OCI-M1 (cell line): ENCODE results near the gene SLC8A2.
"Not testable (repeated sequence)": the region's sequence is repeated elsewhere in the genome, so short reads cannot be mapped to it uniquely, and the experiment has no call there.

Source experiments
- DNase-seq: peaks from one replicate; lab custom pipeline; 2025; lab: John Stamatoyannopoulos, UW

SLC8A2 gene

GRCh38 chr19:47411696-47412095, 60.0 kb downstream of the SLC8A2 start:
- DNase-seq: not testable (repeated sequence)

DNA sequence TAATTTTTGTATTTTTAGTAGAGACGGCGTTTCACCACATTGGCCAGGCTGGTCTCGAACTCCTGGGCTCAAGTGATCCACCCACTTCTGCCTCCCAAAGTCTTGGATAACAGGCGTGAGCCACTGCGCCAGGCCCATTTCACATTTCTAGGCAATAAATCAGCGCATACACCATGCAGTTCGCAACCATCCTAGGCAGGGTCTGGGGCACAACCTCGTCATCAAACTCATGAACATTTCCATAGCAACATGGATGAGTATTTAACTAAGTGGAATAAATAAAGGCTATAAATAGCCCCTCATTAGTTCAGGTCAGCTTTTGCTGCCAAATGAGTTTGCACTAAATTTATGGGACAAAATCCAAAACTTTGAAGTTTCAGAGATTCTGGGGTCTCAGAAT, 60.6 kb downstream of the SLC8A2 start:
- DNase-seq: no peak

- DNase-seq: no peak
These were observed 63.3 kb downstream of the SLC8A2 start for GRCh38 chr19:47408156-47408938.

DNA sequence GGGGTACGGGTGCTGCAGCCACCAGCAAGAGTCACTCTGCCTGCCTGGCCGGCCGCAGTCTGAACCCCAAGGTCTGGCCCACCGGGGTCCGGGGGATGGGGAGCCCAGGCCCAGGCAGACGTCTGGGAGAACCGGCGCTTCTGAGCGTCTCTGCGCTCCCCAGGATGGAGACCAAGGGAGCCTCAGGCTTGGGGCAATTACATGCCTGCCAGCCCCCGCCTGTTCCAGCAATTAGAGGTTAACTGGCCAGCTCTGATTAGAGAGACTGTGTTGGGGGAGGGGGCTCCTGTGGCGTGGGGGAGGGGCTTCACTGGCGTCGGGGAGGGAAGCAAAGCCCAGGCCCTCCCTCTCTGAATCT, 64.3 kb downstream of the SLC8A2 start:
- no peak for DNase-seq

GRCh38 chr19:47406711-47407416, 64.8 kb downstream of the SLC8A2 start:
- peak; percentile 61 for DNase-seq

DNA sequence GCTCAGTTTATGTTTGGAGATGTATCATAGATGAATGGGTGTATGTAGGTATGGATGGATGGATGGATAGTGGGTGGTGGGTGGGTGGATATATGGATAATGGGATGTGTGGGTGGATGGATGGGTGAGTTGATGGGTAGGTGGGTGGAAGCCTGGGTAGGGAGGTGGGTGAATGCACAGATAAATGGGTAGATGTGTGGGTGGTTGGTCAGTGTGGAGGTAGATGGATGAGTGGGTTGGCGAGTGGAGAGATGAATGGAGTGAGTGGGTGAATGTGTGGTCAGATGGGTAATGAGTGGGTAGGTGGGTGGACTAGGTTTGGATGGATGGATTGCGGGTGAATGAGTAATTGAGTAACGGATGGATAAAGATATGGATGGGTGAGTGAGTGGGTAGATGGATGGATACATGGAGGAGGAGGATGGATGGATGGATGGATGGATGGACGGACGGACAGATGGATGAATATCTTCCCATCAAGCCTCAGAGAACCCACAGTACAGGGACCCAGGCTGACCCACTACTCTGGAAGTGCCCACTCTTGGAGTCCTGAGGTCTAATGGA, 65.8 kb downstream of the SLC8A2 start:
- no peak for DNase-seq

GRCh38 chr19:47405197-47405550, 66.5 kb downstream of the SLC8A2 start:
- no peak for DNase-seq

GRCh38 chr19:47404334-47405196, 67.1 kb downstream of the SLC8A2 start:
- no peak for DNase-seq

DNA sequence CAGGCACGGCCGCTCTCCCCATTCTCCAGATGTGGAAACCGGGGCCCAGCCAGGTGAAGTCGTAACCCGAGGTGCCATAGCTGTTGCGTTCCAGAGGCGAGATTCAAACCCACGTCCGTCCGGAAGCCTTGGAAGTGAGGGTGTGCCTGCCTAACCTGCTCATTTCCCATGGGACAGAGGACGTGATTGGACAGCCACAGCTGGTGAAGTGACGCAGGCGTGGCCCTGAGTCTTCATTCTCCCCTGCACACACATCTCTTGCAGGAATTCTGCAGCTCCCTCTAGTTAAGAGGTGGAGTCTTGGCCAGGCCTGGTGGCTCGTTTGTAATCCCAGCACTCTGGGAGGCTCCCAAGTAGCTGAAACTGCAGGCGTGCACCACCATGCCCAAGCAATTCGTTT, 69.2 kb downstream of the SLC8A2 start:
- DNase-seq: no peak

DNA sequence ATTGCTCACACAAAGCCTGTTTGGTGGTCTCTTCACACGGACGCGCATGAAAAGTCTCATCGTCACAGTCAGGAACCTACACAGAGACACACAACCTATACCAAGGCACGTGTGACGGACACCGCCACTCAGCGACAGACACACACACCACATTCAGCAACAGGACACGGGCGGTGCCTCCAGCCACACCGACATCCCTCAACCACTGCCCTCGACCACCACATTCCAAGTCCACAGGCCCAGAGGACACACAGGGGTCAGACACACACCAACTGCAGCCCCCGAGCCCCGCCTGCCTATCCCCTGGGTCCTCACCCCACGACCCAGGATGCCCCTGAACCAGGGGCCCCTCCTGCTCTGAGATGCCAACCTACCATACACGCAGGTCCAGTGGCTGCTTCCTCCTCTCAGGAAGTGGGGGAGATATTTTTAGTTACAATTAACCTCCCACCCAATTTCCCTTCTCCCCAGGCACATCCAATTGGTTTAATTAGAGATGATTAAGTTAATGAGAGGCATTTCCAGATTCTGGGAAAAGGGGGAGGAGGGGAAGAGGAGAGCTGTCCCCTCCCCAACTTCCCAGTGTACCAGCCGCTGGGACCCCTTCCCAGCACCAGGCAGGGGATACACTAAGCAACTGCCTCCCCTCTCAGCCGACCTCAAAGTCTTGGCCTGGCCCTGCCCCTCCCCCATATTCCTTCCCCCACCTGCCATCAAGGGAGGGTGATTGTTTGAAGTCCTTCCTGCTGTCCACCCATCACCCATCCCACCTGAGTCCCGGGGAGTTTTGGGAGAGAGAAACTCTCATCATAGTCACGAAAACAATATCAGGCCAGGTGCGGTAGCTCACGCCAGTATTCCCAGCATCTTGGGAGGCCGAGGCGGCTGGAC, 72.7 kb downstream of the SLC8A2 start:
- DNase-seq: no peak

DNA sequence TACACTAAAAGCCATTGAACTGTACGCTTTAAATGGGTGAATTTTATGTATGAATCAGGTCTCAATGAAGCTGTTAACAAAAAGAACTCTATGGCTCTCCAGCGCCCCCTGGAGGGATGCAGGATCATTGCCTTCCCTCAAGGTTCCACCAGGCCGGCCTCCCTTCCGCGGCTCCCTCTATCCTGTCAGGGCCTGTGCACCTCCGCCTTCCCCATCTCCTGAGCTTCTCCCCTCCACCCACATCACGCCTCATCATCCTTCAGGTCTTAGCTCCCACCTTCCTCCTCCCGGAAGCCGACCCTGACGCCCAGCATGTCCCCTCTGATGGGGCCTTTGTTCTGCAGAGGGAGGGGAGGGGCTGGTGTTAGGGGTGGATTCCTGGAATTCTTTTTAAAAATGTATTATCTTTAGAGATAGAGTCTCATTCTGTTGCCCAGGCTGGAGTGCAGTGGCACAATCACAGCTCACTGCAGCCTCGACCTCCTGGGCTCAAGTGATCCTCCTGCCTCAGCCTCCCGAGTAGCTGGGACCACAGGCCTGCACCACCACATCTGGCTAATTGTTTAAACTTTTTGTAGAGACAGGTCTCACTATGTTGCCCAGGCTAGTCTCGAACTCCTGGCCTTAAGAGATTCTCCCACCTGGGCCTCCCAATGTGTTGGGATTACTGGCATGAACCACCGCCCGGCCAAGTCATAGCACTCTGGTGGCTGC, 80.0 kb downstream of the SLC8A2 start:
- peak; percentile 85 for DNase-seq

DNA sequence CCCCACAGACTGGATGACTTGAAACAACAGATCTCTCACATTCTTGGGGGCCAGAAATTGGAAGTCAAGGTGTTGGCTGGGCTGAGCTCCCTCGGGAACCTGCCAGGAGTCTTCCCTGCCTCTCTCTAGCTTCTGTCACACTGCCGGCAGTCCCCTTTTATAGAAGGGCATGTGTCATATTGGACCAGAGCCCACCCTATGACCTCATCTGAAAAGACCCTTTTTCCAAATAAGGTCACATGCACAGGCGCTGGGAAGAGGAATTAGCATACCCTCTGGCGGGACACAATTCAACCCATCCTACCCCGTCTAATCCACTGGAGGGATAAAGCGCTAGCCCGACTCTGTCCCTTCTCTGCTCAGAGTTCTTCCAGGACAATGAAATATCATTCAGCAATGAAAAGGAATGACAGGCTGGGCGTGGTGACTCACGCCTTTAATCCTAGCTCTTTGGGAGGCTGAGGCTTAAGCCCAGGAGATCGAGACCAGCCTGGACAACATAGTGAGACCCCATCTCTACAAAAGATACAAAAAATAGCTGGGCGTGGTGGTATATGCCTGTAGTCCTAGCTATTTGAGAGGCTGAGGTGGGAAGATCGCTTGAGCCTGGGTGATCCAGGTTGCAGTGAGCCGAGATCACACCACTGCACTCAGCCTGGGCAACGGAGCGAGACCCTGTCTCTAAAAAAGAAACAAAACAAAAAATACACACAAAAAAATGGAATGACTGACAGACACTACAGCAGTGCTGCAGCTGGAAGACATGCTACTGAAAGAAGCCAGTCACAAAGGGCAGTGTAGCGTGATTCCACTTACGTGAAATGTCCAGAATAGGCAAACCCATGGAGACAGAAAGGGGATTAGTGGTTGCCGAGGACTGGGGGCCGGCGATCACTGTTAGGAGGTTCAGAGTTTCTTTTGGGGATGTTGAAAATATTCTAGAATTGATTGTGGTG, 80.9 kb downstream of the SLC8A2 start:
- no peak for DNase-seq

- no peak for DNase-seq
These were observed 82.5 kb downstream of the SLC8A2 start for GRCh38 chr19:47389150-47389556.

GRCh38 chr19:47388721-47389120, 83.0 kb downstream of the SLC8A2 start:
- not testable (repeated sequence) for DNase-seq

GRCh38 chr19:47387623-47388022, 84.1 kb downstream of the SLC8A2 start:
- DNase-seq: not testable (repeated sequence)

- DNase-seq: not testable (repeated sequence)
These were observed 85.1 kb downstream of the SLC8A2 start for GRCh38 chr19:47386582-47386981.

- DNase-seq: not testable (repeated sequence)
These were observed 87.2 kb downstream of the SLC8A2 start for GRCh38 chr19:47384533-47384932.

- DNase-seq: not testable (repeated sequence)
These were observed 87.8 kb downstream of the SLC8A2 start for GRCh38 chr19:47383890-47384289.

DNA sequence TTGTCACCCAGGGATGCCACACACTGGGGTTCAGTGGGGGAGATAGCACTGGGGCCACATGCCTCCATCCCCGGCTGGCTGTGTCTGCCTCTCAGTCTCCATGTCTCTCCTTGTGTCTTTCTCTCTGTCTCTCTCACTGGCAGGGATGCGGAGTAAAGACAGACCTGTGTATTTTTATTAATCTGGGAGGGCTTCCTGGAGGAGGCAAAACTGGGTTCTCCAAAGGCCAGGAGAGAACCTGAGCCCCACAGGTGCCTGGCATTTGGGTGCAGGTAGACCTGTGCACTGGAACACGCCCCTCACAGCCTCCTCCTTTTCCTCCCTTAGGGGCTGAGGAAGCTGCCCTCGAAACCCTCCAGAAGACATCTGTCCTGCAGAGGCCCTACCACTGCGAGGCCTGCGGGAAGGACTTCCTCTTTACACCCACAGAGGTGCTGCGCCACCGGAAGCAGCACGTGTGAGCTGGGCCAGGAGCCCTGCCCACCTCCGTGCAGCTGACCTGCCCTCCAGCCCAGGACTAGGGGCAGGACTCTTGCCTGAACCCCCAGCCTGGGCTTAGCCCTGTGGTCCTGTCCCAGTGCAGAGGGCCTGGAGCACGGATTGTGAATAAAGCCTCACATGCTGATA, 89.9 kb downstream of the SLC8A2 start:
- no peak for DNase-seq
